Hepatocyte (in vitro differentiated cells): Measurements from ENCODE around the gene KRT86. TPM values are rescaled to one million over a fixed set of nuclear protein-coding genes. Genes with fewer than 3 reads are reported as not detected.

Source experiments
- DNase-seq: peaks from one replicate; pipeline ENCODE4 v3.0.0-alpha.2; 2016; ENCODE audit warnings: low spot score
- H2AFZ ChIP-seq: fragments of 200-600 bp; sonication (generic); 2 replicates; pipeline ENCODE4 v1.6.0; 2016; ENCODE audit warnings: antibody characterized with exemption, mild to moderate bottlenecking
- H3K27ac ChIP-seq: fragments of 200-600 bp; sonication (generic); 2 replicates; pipeline ENCODE4 v1.5.1; 2016; ENCODE audit warnings: mild to moderate bottlenecking
- H3K27me3 ChIP-seq: fragments of 200-600 bp; sonication (generic); 2 replicates; pipeline ENCODE4 v1.6.1; 2016
- H3K36me3 ChIP-seq: fragments of 200-600 bp; sonication (generic); replicated peaks from 2 replicates; pipeline ENCODE4 v1.5.1; 2016; ENCODE audit warnings: low read depth; ENCODE audit not compliant: insufficient read depth
- H3K4me1 ChIP-seq: fragments of 200-600 bp; sonication (generic); 2 replicates; pipeline ENCODE4 v1.5.1; 2016; ENCODE audit warnings: mild to moderate bottlenecking, moderate library complexity; ENCODE audit not compliant: insufficient read depth
- H3K4me2 ChIP-seq: fragments of 200-600 bp; sonication (generic); 2 replicates; pipeline ENCODE4 v1.6.0; 2016
- H3K4me3 ChIP-seq: fragments of 200-600 bp; sonication (generic); 2 replicates; pipeline ENCODE4 v1.5.1; 2016; ENCODE audit warnings: mild to moderate bottlenecking
- H3K79me2 ChIP-seq: fragments of 200-600 bp; sonication (generic); 2 replicates; pipeline ENCODE4 v1.6.0; 2017; ENCODE audit warnings: mild to moderate bottlenecking
- H3K9me2 ChIP-seq: fragments of 200-600 bp; sonication (generic); replicated peaks from 2 replicates; pipeline ENCODE4 v1.6.0; 2017; ENCODE audit warnings: mild to moderate bottlenecking; ENCODE audit not compliant: insufficient read depth
- H3K9me3 ChIP-seq: fragments of 200-600 bp; sonication (generic); 2 replicates; pipeline ENCODE4 v1.5.1; 2016; ENCODE audit warnings: low read depth, mild to moderate bottlenecking
- H4K20me1 ChIP-seq: fragments of 200-600 bp; sonication (generic); 2 replicates; pipeline ENCODE4 v1.6.0; 2016; ENCODE audit warnings: mild to moderate bottlenecking; ENCODE audit not compliant: insufficient read depth, poor library complexity, severe bottlenecking
- CTCF ChIP-seq: fragments of 200-600 bp; sonication (generic); IDR thresholded peaks from 2 replicates; pipeline ENCODE4 v1.5.1; 2016; ENCODE audit warnings: antibody characterized with exemption, mild to moderate bottlenecking; ENCODE audit not compliant: poor library complexity
- EZH2 ChIP-seq: fragments of 200-600 bp; sonication (generic); IDR thresholded peaks from 2 replicates; pipeline ENCODE4 v1.6.1; 2016; ENCODE audit warnings: antibody characterized with exemption, mild to moderate bottlenecking, borderline replicate concordance
- EZH2phosphoT487 ChIP-seq: fragments of 200-600 bp; sonication (generic); IDR thresholded peaks from one replicate; pipeline ENCODE4 v1.6.1; 2018; ENCODE audit warnings: antibody characterized with exemption, mild to moderate bottlenecking, low read depth, moderate library complexity; ENCODE audit not compliant: unreplicated experiment, severe bottlenecking
- WGBS: methylation state at CpG from one replicate; pipeline ENCODE4 v1.1.6; 2016; ENCODE audit warnings: low lambda C conversion rate; ENCODE audit errors: missing lambda C conversion rate; 5-methylcytosine and 5-hydroxymethylcytosine counted together
- polyA plus RNA-seq: library from polyadenylated mRNA; unstranded; fragments of >200 nt; fragmentation: Nextera tagmentation; extraction: Ambion mirVana; gene quantifications from 2 replicates; pipeline ENCODE4 v1.2.1, GENCODE V29; 2016
- total RNA-seq: library from RNA; depleted of rRNA; stranded (reverse); fragments of >200 nt; gene quantifications from 2 replicates; pipeline ENCODE4 v1.2.3, GENCODE V29; 2014

KRT86 gene
- total and polyA plus RNA-seq, 2 experiments from 2014 or later = 0.40 TPM; not detected in 1

- H3K27ac ChIP-seq = no peak overlapping the region
- H3K4me3 ChIP-seq = no peak overlapping the region
- no peaks in the 10 kb centered on the region for H3K79me2 ChIP-seq
- no peak overlapping the region for H3K4me2 ChIP-seq
- no peak for TF ChIP-seq EZH2phosphoT487
- TF ChIP-seq CTCF = no peak
- TF ChIP-seq EZH2 = no peak
- no peak overlapping the region for H2AFZ ChIP-seq
- peaks cover 15% of the 10 kb centered on the region for H3K4me1 ChIP-seq
- peaks cover 15% of the 10 kb centered on the region for H3K27me3 ChIP-seq
- 79% methylated on average over 2 of the region's 2 CpGs for WGBS
- no peaks in the 10 kb centered on the region for H3K9me3 ChIP-seq
- H3K36me3 ChIP-seq = no peaks in the 10 kb centered on the region
- no peaks in the 10 kb centered on the region for H4K20me1 ChIP-seq
- DNase-seq = no peak
- H3K9me2 ChIP-seq = no peaks in the 10 kb centered on the region
Measured at GRCh38 chr12:52229836-52230343, 44.6 kb upstream of the KRT86 start.

- Histone ChIP-seq H3K79me2 (no peaks in the 10 kb centered on the region), H3K27ac (peak overlapping the region; percentile 23), H4K20me1 (no peaks in the 10 kb centered on the region), H3K4me2 (no peak overlapping the region), H3K9me3 (no peaks in the 10 kb centered on the region), H3K36me3 (no peaks in the 10 kb centered on the region), H3K9me2 (no peaks in the 10 kb centered on the region), H3K4me3 (no peak overlapping the region), H3K27me3 (peaks cover 15% of the 10 kb centered on the region), H2AFZ (no peak overlapping the region), H3K4me1 (peaks cover 20% of the 10 kb centered on the region)
- no peak for DNase-seq
- 73% methylated on average over 8 of the region's 8 CpGs for WGBS
- TF ChIP-seq EZH2phosphoT487 (no peak), CTCF (no peak)
Measured at GRCh38 chr12:52230364-52231281, 43.8 kb upstream of the KRT86 start.

- Histone ChIP-seq H3K27ac (no peak overlapping the region), H3K4me1 (peaks cover 27% of the 10 kb centered on the region), H2AFZ (no peak overlapping the region), H4K20me1 (no peaks in the 10 kb centered on the region), H3K9me2 (no peaks in the 10 kb centered on the region), H3K4me2 (no peak overlapping the region), H3K4me3 (no peak overlapping the region), H3K27me3 (peaks cover 15% of the 10 kb centered on the region), H3K9me3 (no peaks in the 10 kb centered on the region), H3K79me2 (no peaks in the 10 kb centered on the region), H3K36me3 (no peaks in the 10 kb centered on the region)
- WGBS = 73% methylated on average over 16 of the region's 16 CpGs
- no peak for DNase-seq
- no peak for TF ChIP-seq EZH2phosphoT487
- TF ChIP-seq CTCF = no peak
- TF ChIP-seq EZH2 = no peak
Measured at GRCh38 chr12:52231305-52232202, 42.9 kb upstream of the KRT86 start.
